K562 (cell line): ENCODE data around the gene BTRC. TPM values are rescaled to one million over a fixed set of nuclear protein-coding genes. Genes with fewer than 3 reads are reported as not detected.

Source experiments
- ADNP ChIP-seq: fragments of 200-800 bp; sonication (Bioruptor generic); IDR thresholded peaks from 2 replicates; pipeline ENCODE4 v1.6.1; 2016; ENCODE audit warnings: missing genetic modification characterization, missing compliant biosample characterization
- CREB1 ChIP-seq, 2 experiments: sonication (generic) in 1 of 2; formaldehyde crosslinking in 1 of 2; IDR thresholded peaks; 2 replicates each; pipeline versions ENCODE4 v1.6.1 to v1.8.0; 2012 to 2022; ENCODE audit warnings: inconsistent platforms in 1 of 2, mild to moderate bottlenecking in 1 of 2, missing genetic modification reagents in 1 of 2, moderate library complexity in 1 of 2
- DACH1 ChIP-seq: fragments of 450-650 bp; IDR thresholded peaks from 2 replicates; pipeline ENCODE4 v1.6.1; 2018; ENCODE audit not compliant: partially characterized antibody
- DDX20 ChIP-seq: fragments of 450-650 bp; IDR thresholded peaks from 2 replicates; pipeline ENCODE4 v1.6.1; 2016; ENCODE audit warnings: missing genetic modification characterization, low read depth, mild to moderate bottlenecking, missing compliant biosample characterization, moderate library complexity
- ELF1 ChIP-seq: fragments of 200-800 bp; sonication (Bioruptor generic); IDR thresholded peaks from 2 replicates; pipeline ENCODE4 v1.6.1; 2016; ENCODE audit warnings: missing genetic modification characterization, missing compliant biosample characterization
- EWSR1 ChIP-seq: fragments of 450-650 bp; IDR thresholded peaks from 2 replicates; pipeline ENCODE4 v1.6.1; 2018; ENCODE audit warnings: borderline replicate concordance, mild to moderate bottlenecking, low read depth, moderate library complexity; ENCODE audit not compliant: partially characterized antibody
- HDAC1 ChIP-seq, 2 experiments: fragments of 450-650 bp; IDR thresholded peaks; 2 replicates each; pipeline ENCODE4 v1.6.1; 2016 to 2017; ENCODE audit warnings: inconsistent platforms in 1 of 2, mild to moderate bottlenecking in 1 of 2, moderate library complexity in 1 of 2
- JUNB ChIP-seq: fragments of 450-650 bp; formaldehyde crosslinking; conservative IDR thresholded peaks from 2 replicates; pipeline ENCODE4 v1.4.0; 2020; ENCODE audit warnings: mild to moderate bottlenecking
- KAT2B ChIP-seq: IDR thresholded peaks from one replicate; pipeline ENCODE4 v1.6.1; 2012; ENCODE audit warnings: low read depth, mild to moderate bottlenecking, control low read depth, inconsistent platforms, low read length, moderate library complexity
- KDM5B ChIP-seq: fragments of 200-600 bp; sonication (generic); IDR thresholded peaks from 2 replicates; pipeline ENCODE4 v1.6.1; 2012; ENCODE audit warnings: low read depth, mild to moderate bottlenecking, moderate library complexity, low read length, control low read depth, inconsistent platforms; ENCODE audit not compliant: insufficient replicate concordance
- NCOA2 ChIP-seq, 2 experiments: fragments of 450-650 bp; IDR thresholded peaks; 2 replicates each; pipeline ENCODE4 v1.6.1; 2018; ENCODE audit warnings: mild to moderate bottlenecking in 2 of 2, moderate library complexity in 1 of 2; ENCODE audit not compliant: partially characterized antibody in 2 of 2
- NFIC ChIP-seq: fragments of 450-650 bp; IDR thresholded peaks from 2 replicates; pipeline ENCODE4 v1.6.1; 2017; ENCODE audit warnings: mild to moderate bottlenecking, inconsistent platforms
- NR2C1 ChIP-seq, 2 experiments: fragments of 450-650 bp; IDR thresholded peaks; 2 replicates each; pipeline ENCODE4 v1.6.1; 2017; ENCODE audit warnings: mild to moderate bottlenecking in 2 of 2, antibody characterized with exemption in 1 of 2, inconsistent platforms in 1 of 2, missing compliant biosample characterization in 1 of 2, missing genetic modification characterization in 1 of 2
- NR2C2 ChIP-seq, 2 experiments: fragments of 200-800 bp in 1 of 2; sonication (Bioruptor generic) in 1 of 2; sonication (generic) in 1 of 2; formaldehyde crosslinking in 1 of 2; IDR thresholded peaks; 2 replicates each; pipeline versions ENCODE4 v1.6.1 to v1.8.0; 2016 to 2022; ENCODE audit warnings: mild to moderate bottlenecking in 1 of 2, missing compliant biosample characterization in 1 of 2, missing genetic modification characterization in 1 of 2, missing genetic modification reagents in 1 of 2
- RUNX1 ChIP-seq: sonication (generic); IDR thresholded peaks from 2 replicates; pipeline ENCODE4 v1.6.1; 2016; ENCODE audit warnings: antibody characterized with exemption, low read depth
- ZNF347 ChIP-seq: fragments of 450-650 bp; formaldehyde crosslinking; IDR thresholded peaks from 2 replicates; pipeline ENCODE4 v1.4.0; 2020; ENCODE audit warnings: low read depth, mild to moderate bottlenecking, moderate library complexity
- ZNF436 ChIP-seq: fragments of 250-450, 450-650 bp; sonication (Bioruptor Pico); formaldehyde crosslinking; IDR thresholded peaks from 2 replicates; pipeline ENCODE4 v1.7.0; 2020; ENCODE audit warnings: mild to moderate bottlenecking
- ZNF717 ChIP-seq: fragments of 250-450 bp; sonication (Bioruptor Pico); IDR thresholded peaks from 2 replicates; pipeline ENCODE4 v1.5.0; 2021
- ZZZ3 ChIP-seq: fragments of 450-650 bp; IDR thresholded peaks from 2 replicates; pipeline ENCODE4 v1.6.1; 2016; ENCODE audit warnings: antibody characterized with exemption, mild to moderate bottlenecking, moderate library complexity
- polyA plus RNA-seq, 8 experiments: library from polyadenylated mRNA; depleted of rRNA in 4 of 8; stranded (reverse) in 5 of 8; unstranded in 3 of 8; fragments of >200 nt; fragmentation: Nextera tagmentation in 2 of 8; fragmentation: Illumina TruSeq in 1 of 8; extraction: Ambion mirVana in 2 of 8; extraction: Trizol in 1 of 8; gene quantifications; 2 replicates each; pipeline versions ENCODE4 v1.2.1 to v1.2.3, GENCODE V29; 2011 to 2014; ENCODE audit warnings: inconsistent platforms in 1 of 8, missing spikeins in 1 of 8
- total RNA-seq, 7 experiments: library from RNA; depleted of rRNA in 6 of 7; stranded (reverse); fragments of >200 nt in 6 of 7; fragmentation: Illumina TruSeq in 2 of 7; extraction: Trizol in 2 of 7; gene quantifications; 2 replicates each; pipeline versions ENCODE4 v1.2.1 to v1.2.3, GENCODE V29; 2011 to 2021; ENCODE audit warnings: low replicate concordance in 1 of 7
- TF ChIP-seq, protein P1 (sequence below): sonication (generic); formaldehyde crosslinking; IDR thresholded peaks from 2 replicates; pipeline ENCODE4 v1.9.0; 2022; ENCODE audit warnings: mild to moderate bottlenecking, missing genetic modification reagents
- TF ChIP-seq, protein P2 (sequence below): fragments of 450-650 bp; formaldehyde crosslinking; IDR thresholded peaks from 2 replicates; pipeline ENCODE4 v1.4.0; 2020; ENCODE audit warnings: mild to moderate bottlenecking
- TF ChIP-seq, protein P3 (sequence below): sonication (generic); formaldehyde crosslinking; IDR thresholded peaks from 2 replicates; pipeline ENCODE4 v1.8.1; 2023; ENCODE audit warnings: mild to moderate bottlenecking, missing genetic modification reagents, moderate library complexity
- TF ChIP-seq, protein P4 (sequence below): fragments of 450-650 bp; IDR thresholded peaks from 2 replicates; pipeline ENCODE4 v1.7.0; 2016; ENCODE audit warnings: borderline replicate concordance

Gene BTRC
- total and polyA plus RNA-seq, 9 of the 15 experiments (the other 6 are each of a cell fraction or from before 2014, with no cell fraction given), result 1.6 to 15.4 (median 7.0) TPM

DNA sequence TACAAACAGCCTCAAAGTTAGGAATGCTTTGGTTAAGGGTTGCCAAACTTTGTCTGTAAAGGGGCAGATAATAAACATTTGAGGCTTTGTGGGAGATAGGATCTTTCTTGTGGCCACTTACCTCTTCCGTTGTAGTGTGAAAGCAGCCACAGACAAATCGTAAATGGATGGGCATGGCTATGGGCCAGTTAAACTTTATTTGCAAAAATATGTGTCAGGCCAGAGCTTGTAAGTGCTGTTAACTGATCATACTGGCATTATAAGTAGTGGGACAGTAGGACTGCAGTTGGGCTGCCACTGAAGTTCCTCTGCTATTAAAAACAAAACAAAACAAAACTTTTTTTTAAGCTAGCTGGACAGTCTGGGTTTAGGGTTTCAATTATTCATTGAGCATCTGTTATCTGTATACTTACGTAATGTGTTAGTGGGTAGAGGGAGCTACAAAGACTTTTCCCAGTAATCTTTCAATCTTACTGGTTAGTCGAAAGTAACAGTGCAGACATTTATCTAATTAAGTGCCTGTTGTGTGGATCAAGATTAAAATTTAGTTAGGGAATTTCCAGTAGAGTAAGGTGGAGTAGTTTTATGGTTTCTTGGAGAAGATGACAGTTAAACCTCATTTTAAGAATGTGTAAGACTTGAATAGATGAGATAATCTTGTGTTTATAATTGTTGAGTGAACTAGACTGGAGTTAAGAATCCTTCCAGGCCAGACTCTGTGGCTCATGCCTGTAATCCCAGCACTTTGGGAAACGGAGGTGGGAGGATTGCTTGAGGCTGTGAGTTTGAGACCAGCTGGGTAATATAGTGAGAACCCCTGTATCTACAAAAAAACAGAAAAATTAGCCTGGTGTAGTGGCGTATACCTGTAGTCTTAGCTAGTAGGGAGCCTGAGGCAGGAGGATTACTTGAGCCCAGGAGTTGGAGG lies 100.1 kb downstream of the BTRC start (continued):
- TF ChIP-seq CREB1 (IDR thresholded peaks at IDR 0.05), result no peak
- TF ChIP-seq CREB1 (CRISPR knock-in tag; IDR thresholded peaks at IDR 0.05), result no peak
- no peak for TF ChIP-seq KDM5B
- TF ChIP-seq, protein P1, sequence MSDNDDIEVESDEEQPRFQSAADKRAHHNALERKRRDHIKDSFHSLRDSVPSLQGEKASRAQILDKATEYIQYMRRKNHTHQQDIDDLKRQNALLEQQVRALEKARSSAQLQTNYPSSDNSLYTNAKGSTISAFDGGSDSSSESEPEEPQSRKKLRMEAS (CRISPR knock-in tag), result no peak
- no peak for TF ChIP-seq KAT2B
- TF ChIP-seq HDAC1 (IDR thresholded peaks at IDR 0.05), result 0 out of 4 replicates have a peak, but pooled peaks of 1 of the 2 experiments have one; percentile 6
- no peak for TF ChIP-seq NR2C1 (IDR thresholded peaks at IDR 0.05)
- no peak for TF ChIP-seq NR2C1 (tag; IDR thresholded peaks at IDR 0.05)
- no peak for TF ChIP-seq JUNB (CRISPR knock-in tag)
- TF ChIP-seq, protein P2, sequence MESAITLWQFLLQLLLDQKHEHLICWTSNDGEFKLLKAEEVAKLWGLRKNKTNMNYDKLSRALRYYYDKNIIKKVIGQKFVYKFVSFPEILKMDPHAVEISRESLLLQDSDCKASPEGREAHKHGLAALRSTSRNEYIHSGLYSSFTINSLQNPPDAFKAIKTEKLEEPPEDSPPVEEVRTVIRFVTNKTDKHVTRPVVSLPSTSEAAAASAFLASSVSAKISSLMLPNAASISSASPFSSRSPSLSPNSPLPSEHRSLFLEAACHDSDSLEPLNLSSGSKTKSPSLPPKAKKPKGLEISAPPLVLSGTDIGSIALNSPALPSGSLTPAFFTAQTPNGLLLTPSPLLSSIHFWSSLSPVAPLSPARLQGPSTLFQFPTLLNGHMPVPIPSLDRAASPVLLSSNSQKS (CRISPR knock-in tag), result no peak
- no peak for TF ChIP-seq NR2C2 (CRISPR knock-in tag; IDR thresholded peaks at IDR 0.05)
- no peak for TF ChIP-seq NR2C2 (tag; IDR thresholded peaks at IDR 0.05)
- TF ChIP-seq ZZZ3, result no peak
- no peak for TF ChIP-seq ELF1 (tag)
- TF ChIP-seq ZNF347 (CRISPR knock-in tag), result no peak
- TF ChIP-seq RUNX1, result no peak
- no peak for TF ChIP-seq ZNF436 (CRISPR knock-in tag)
- peak; percentile 70 for TF ChIP-seq NFIC
- no peak for TF ChIP-seq EWSR1
- TF ChIP-seq DACH1, result peak; percentile 42
- TF ChIP-seq, protein P3, sequence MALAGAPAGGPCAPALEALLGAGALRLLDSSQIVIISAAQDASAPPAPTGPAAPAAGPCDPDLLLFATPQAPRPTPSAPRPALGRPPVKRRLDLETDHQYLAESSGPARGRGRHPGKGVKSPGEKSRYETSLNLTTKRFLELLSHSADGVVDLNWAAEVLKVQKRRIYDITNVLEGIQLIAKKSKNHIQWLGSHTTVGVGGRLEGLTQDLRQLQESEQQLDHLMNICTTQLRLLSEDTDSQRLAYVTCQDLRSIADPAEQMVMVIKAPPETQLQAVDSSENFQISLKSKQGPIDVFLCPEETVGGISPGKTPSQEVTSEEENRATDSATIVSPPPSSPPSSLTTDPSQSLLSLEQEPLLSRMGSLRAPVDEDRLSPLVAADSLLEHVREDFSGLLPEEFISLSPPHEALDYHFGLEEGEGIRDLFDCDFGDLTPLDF (CRISPR knock-in tag), result no peak
- TF ChIP-seq, protein P4, sequence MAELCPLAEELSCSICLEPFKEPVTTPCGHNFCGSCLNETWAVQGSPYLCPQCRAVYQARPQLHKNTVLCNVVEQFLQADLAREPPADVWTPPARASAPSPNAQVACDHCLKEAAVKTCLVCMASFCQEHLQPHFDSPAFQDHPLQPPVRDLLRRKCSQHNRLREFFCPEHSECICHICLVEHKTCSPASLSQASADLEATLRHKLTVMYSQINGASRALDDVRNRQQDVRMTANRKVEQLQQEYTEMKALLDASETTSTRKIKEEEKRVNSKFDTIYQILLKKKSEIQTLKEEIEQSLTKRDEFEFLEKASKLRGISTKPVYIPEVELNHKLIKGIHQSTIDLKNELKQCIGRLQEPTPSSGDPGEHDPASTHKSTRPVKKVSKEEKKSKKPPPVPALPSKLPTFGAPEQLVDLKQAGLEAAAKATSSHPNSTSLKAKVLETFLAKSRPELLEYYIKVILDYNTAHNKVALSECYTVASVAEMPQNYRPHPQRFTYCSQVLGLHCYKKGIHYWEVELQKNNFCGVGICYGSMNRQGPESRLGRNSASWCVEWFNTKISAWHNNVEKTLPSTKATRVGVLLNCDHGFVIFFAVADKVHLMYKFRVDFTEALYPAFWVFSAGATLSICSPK, result no peak
- TF ChIP-seq ZNF717, result no peak
- peak; percentile 52; the same call in 1 of the 2 replicates for TF ChIP-seq ADNP (tag)
- no peak for TF ChIP-seq NCOA2 (IDR thresholded peaks at IDR 0.05; ENCODE audit: partially characterized antibody in 2 of 2)
- no peak for TF ChIP-seq DDX20
